Panc1 (cell line): ENCODE measurements around the gene SCN1B. TPM values are rescaled to one million over a fixed set of nuclear protein-coding genes. Genes with fewer than 3 reads are reported as not detected.

ENCODE experiments used
- ATAC-seq: fragments of 200-7000 bp; cut with Tn5 transposase; 2 replicates; pipeline ENCODE4 v1.9.1; 2020; ENCODE audit warnings: mild to moderate bottlenecking, moderate library complexity
- BruUV-seq: library from RNA; stranded (reverse); fragments of 400-500 nt; replicated peaks from 2 replicates; lab custom pipeline; 2021; lab: Mats Ljungman, UMichigan
- CTCF ChIA-PET: fragments of 300-600 bp; sonication (Branson Sonifier 250); formaldehyde crosslinking; loops from one replicate; lab custom pipeline; 2022; ENCODE audit warnings: antibody characterized with exemption; lab: Charles Lee
- POLR2A ChIA-PET: fragments of 300-600 bp; sonication (Branson Sonifier 250); formaldehyde crosslinking; loops from one replicate; lab custom pipeline; 2022; ENCODE audit warnings: antibody characterized with exemption; lab: Charles Lee
- DNase-seq: peaks from one replicate; pipeline ENCODE4 v3.0.0-alpha.2; 2010; ENCODE audit warnings: low read depth, low spot score
- H3K27ac ChIP-seq: 2 replicates; pipeline ENCODE4 v1.5.1; 2011; ENCODE audit warnings: mild to moderate bottlenecking, low read length, inconsistent platforms
- H3K27me3 ChIP-seq: fragments of 200-500 bp; sonication (Bioruptor generic); 2 replicates; pipeline ENCODE4 v1.6.0; 2014; ENCODE audit warnings: low read length, inconsistent platforms; ENCODE audit not compliant: control insufficient read depth, insufficient read depth
- H3K36me3 ChIP-seq: fragments of 200-500 bp; sonication (Bioruptor generic); 2 replicates; pipeline ENCODE4 v1.5.1; 2014; ENCODE audit warnings: inconsistent platforms, mild to moderate bottlenecking, low read length, moderate library complexity; ENCODE audit not compliant: control insufficient read depth, insufficient read depth
- H3K4me1 ChIP-seq: 2 replicates; pipeline ENCODE4 v1.5.1; 2011; ENCODE audit warnings: inconsistent platforms, mild to moderate bottlenecking, low read length, moderate library complexity; ENCODE audit not compliant: control insufficient read depth, insufficient read depth
- H3K4me3 ChIP-seq, 2 experiments: 2 replicates each; pipeline ENCODE4 v1.5.1; 2011 to 2012; ENCODE audit warnings: low read depth in 2 of 2, low read length in 2 of 2, mild to moderate bottlenecking in 2 of 2, inconsistent platforms in 1 of 2, moderate library complexity in 1 of 2
- H3K9me3 ChIP-seq: fragments of 200-500 bp; sonication (Bioruptor generic); 2 replicates; pipeline ENCODE4 v1.5.1; 2014; ENCODE audit warnings: low read depth, mild to moderate bottlenecking, inconsistent platforms, low read length, moderate library complexity; ENCODE audit not compliant: control insufficient read depth, insufficient read depth
- POLR2AphosphoS5 ChIP-seq: IDR thresholded peaks from 2 replicates; pipeline ENCODE4 v1.6.1; 2012; ENCODE audit warnings: mild to moderate bottlenecking, low read depth, low read length, moderate library complexity
- SIN3A ChIP-seq: IDR thresholded peaks from 2 replicates; pipeline ENCODE4 v1.6.1; 2012; ENCODE audit warnings: low read depth, mild to moderate bottlenecking, low read length, moderate library complexity, borderline replicate concordance; ENCODE audit not compliant: insufficient read depth
- TCF7L2 ChIP-seq: IDR thresholded peaks from 2 replicates; pipeline ENCODE4 v1.6.1; 2011; ENCODE audit warnings: mild to moderate bottlenecking, low read depth, low read length, inconsistent platforms
- in situ Hi-C: cut with HindIII; loops from 2 replicates; pipeline ENCODE4 v1.10.0; 2016; ENCODE audit warnings: low sequenced_read_pairs, low pct_unique_long_range_greater_than_20kb
- intact Hi-C: fragments of 100-400 bp; cut with micrococcal nuclease; formaldehyde crosslinking; loops from one replicate; pipeline ENCODE4 v1.10.0; 2022; ENCODE audit not compliant: unreplicated experiment
- total RNA-seq: library from RNA; stranded (reverse); gene quantifications from one replicate; pipeline ENCODE4 v1.2.1, GENCODE V29; 2021; ENCODE audit not compliant: unreplicated experiment
- TF ChIP-seq, protein P1 (sequence below), 2 experiments: IDR thresholded peaks; 2 replicates each; pipeline ENCODE4 v1.6.1; 2011 to 2012; ENCODE audit warnings: low read depth in 2 of 2, control low read depth in 1 of 2, low read length in 1 of 2, mild to moderate bottlenecking in 1 of 2, moderate library complexity in 1 of 2; ENCODE audit not compliant: insufficient read depth in 1 of 2
- TF ChIP-seq, protein P2 (sequence below): fragments of 450-650 bp; IDR thresholded peaks from 2 replicates; pipeline ENCODE4 v1.5.1; 2017; ENCODE audit warnings: mild to moderate bottlenecking

SCN1B gene
- total RNA-seq, 1 experiment from 2014 or later: 4.6 TPM

GRCh38 chr19:35038623-35039512, 8.6 kb downstream of the SCN1B start:
- H3K27ac ChIP-seq: no peak overlapping the region
- CTCF ChIA-PET: interaction anchor here (0.6 to 1.2 kb wide), 3 partner anchors 7 to 17 kb away, joined by 3 to 4 read pairs (median 3); no protein-coding TSS in a partner anchor
- ATAC-seq (no peak), DNase-seq (no peak)
- H3K4me3 ChIP-seq: no peak overlapping the region
- intact Hi-C loops (no loop called here), in situ Hi-C loops (no loop called here)
- POLR2A ChIA-PET: interaction anchor here (0.7 kb wide), 1 partner anchor 7 kb away, joined by 9 read pairs; no protein-coding TSS in a partner anchor
- TF ChIP-seq POLR2AphosphoS5 (no peak), SIN3A (no peak)
- TF ChIP-seq, protein P1, sequence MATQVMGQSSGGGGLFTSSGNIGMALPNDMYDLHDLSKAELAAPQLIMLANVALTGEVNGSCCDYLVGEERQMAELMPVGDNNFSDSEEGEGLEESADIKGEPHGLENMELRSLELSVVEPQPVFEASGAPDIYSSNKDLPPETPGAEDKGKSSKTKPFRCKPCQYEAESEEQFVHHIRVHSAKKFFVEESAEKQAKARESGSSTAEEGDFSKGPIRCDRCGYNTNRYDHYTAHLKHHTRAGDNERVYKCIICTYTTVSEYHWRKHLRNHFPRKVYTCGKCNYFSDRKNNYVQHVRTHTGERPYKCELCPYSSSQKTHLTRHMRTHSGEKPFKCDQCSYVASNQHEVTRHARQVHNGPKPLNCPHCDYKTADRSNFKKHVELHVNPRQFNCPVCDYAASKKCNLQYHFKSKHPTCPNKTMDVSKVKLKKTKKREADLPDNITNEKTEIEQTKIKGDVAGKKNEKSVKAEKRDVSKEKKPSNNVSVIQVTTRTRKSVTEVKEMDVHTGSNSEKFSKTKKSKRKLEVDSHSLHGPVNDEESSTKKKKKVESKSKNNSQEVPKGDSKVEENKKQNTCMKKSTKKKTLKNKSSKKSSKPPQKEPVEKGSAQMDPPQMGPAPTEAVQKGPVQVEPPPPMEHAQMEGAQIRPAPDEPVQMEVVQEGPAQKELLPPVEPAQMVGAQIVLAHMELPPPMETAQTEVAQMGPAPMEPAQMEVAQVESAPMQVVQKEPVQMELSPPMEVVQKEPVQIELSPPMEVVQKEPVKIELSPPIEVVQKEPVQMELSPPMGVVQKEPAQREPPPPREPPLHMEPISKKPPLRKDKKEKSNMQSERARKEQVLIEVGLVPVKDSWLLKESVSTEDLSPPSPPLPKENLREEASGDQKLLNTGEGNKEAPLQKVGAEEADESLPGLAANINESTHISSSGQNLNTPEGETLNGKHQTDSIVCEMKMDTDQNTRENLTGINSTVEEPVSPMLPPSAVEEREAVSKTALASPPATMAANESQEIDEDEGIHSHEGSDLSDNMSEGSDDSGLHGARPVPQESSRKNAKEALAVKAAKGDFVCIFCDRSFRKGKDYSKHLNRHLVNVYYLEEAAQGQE (IDR thresholded peaks at IDR 0.05; ENCODE audit: insufficient read depth in 1 of 2, low read depth in 2 of 2, low read length in 1 of 2): no peak
- TF ChIP-seq, protein P2, sequence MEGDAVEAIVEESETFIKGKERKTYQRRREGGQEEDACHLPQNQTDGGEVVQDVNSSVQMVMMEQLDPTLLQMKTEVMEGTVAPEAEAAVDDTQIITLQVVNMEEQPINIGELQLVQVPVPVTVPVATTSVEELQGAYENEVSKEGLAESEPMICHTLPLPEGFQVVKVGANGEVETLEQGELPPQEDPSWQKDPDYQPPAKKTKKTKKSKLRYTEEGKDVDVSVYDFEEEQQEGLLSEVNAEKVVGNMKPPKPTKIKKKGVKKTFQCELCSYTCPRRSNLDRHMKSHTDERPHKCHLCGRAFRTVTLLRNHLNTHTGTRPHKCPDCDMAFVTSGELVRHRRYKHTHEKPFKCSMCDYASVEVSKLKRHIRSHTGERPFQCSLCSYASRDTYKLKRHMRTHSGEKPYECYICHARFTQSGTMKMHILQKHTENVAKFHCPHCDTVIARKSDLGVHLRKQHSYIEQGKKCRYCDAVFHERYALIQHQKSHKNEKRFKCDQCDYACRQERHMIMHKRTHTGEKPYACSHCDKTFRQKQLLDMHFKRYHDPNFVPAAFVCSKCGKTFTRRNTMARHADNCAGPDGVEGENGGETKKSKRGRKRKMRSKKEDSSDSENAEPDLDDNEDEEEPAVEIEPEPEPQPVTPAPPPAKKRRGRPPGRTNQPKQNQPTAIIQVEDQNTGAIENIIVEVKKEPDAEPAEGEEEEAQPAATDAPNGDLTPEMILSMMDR: no peak
- no peaks in the 10 kb centered on the region for H3K36me3 ChIP-seq
- no TSS peak for BruUV-seq
- no peaks in the 10 kb centered on the region for H3K9me3 ChIP-seq
- H3K4me1 ChIP-seq: peaks cover 10% of the 10 kb centered on the region
- no peaks in the 10 kb centered on the region for H3K27me3 ChIP-seq

DNA sequence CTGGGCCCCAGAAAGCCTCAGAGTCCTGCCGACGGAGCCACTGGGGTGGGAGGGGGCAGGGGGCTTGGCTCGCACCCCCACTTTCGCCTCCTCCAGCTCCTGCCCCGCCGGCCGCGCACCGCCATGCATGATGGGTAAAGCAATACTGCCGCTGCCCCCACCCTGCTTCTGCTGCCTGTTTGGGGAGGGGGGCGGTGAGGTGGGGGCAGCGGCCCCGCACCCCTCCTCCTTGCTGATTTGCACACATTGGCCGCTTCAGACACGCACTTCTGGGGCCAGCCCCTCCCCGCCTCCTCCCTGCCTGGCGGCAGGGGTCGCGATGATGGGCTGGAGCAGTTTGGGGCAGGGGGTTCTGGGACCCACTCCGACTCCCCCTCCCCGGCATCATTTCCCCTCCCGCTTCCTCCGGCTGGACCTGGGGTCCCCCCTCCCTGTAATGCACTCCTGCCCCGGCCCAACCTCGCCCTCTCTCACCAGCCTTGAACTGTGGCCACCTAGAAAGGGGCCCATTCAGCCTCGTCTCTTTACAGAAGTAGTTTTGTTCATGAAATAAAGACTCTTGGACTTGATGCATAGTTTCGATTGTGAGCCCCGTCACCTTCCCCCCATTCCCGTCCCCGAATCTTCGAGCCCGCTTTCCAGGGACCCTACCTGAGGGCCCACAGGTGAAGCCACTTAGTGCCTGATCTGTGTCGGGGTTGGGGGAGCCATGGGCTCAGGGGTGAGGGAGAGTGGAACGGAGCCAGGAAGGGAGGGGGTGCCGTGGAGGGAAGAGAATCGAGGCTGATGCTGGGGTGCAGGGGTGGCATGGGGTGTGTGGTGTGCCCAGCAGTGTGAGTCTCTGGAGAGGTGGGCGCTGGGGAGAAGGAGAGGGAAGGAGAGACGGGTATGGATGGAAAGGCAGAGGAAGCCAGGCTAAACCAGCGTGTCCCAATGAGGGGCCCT, 9.9 kb downstream of the SCN1B start:
- intact Hi-C loops: loop anchor here (10.0 kb wide), 1 partner anchor 55 kb away; no protein-coding TSS in a partner anchor

More for the DNA sequence above, 9.9 kb downstream of the SCN1B start:
- Histone ChIP-seq H3K27ac (no peak overlapping the region), H3K4me3 (no peak overlapping the region), H3K27me3 (no peaks in the 10 kb centered on the region), H3K9me3 (no peaks in the 10 kb centered on the region), H3K4me1 (peaks cover 10% of the 10 kb centered on the region), H3K36me3 (no peaks in the 10 kb centered on the region)
- ChIA-PET CTCF (no interaction called here), POLR2A (interaction anchor here (0.7 kb wide), 1 partner anchor 8 kb away, joined by 9 read pairs; no protein-coding TSS in a partner anchor)
- in situ Hi-C loops: no loop called here
- BruUV-seq: no TSS peak
- no peak for DNase-seq
- ATAC-seq: no peak; the same call in 1 of the 2 replicates
- TF ChIP-seq, protein P2: no peak
- TF ChIP-seq TCF7L2 (no peak), POLR2AphosphoS5 (no peak), SIN3A (no peak)
- TF ChIP-seq, protein P1 (IDR thresholded peaks at IDR 0.05; ENCODE audit: insufficient read depth in 1 of 2, low read depth in 2 of 2, low read length in 1 of 2): no peak
